ENCODE data around the gene POLR1H. TPM values are rescaled to one million over a fixed set of nuclear protein-coding genes. Genes with fewer than 3 reads are reported as not detected.
"Not testable (repeated sequence)": the region's sequence is repeated elsewhere in the genome, so short reads cannot be mapped to it uniquely, and the experiment has no call there.

Gene POLR1H
- total and polyA plus RNA-seq, 2 experiments from 2014 or later, result 28.1 to 93.6 TPM

GRCh38 chr6:30022189-30022588 lies 38.9 kb upstream of the POLR1H start (continued):
- TF ChIP-seq ZNF462 (CRISPR knock-in tag; IDR thresholded peaks at IDR 0.05) (no peak), JUNB (IDR thresholded peaks at IDR 0.05; ENCODE audit: unreplicated experiment) (no peak), ZNF331 (CRISPR knock-in tag; IDR thresholded peaks at IDR 0.05; ENCODE audit: low read depth) (no peak)

DNA sequence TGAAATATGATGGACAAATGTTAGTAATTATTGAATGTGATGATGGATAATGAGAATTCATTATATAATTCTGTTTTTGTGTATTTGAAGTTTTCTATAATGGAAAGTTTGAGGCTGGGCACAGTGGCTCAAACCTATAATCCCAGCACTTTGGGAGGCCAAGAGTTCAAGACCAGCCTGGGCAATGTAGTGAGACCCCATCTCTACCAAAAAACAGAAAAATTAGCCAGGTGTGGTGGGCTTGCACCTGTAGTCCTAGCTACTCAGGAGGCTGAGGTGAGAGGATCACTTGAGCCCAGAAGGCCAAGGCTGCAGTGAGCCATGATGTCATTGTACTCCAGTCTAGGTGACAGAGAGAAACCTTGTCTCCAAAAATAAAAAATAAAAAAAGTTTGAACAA lies 38.4 kb upstream of the POLR1H start:
- not testable (repeated sequence) for H3K27ac Mint-ChIP-seq; ATAC-seq; H3K4me3 ChIP-seq; DNase-seq (ENCODE audit: low spot score); H3K4me2 ChIP-seq; H3K4me1 Mint-ChIP-seq; H3K4me3 Mint-ChIP-seq; H3K9me3 Mint-ChIP-seq; H3K27ac ChIP-seq (ENCODE audit: low read depth); H3K36me3 ChIP-seq (ENCODE audit: insufficient read depth); H3K27me3 Mint-ChIP-seq (ENCODE audit: insufficient read depth, low read depth, poor library complexity); H3K4me1 ChIP-seq (ENCODE audit: insufficient read depth); H3F3A ChIP-seq (replicated peaks; ENCODE audit: low read depth); H2AFZ ChIP-seq; H3K36me3 Mint-ChIP-seq (ENCODE audit: low read depth); H4K20me1 ChIP-seq (replicated peaks; ENCODE audit: insufficient read depth); H3K79me2 ChIP-seq (replicated peaks; ENCODE audit: insufficient read depth); H3K9me2 ChIP-seq (ENCODE audit: insufficient read depth); H3K27me3 ChIP-seq (ENCODE audit: insufficient read depth)

GRCh38 chr6:30025186-30025585 lies 35.9 kb upstream of the POLR1H start:
- H3K9me3 Mint-ChIP-seq, result no peaks in the 10 kb centered on the region
- TF ChIP-seq, protein P1, sequence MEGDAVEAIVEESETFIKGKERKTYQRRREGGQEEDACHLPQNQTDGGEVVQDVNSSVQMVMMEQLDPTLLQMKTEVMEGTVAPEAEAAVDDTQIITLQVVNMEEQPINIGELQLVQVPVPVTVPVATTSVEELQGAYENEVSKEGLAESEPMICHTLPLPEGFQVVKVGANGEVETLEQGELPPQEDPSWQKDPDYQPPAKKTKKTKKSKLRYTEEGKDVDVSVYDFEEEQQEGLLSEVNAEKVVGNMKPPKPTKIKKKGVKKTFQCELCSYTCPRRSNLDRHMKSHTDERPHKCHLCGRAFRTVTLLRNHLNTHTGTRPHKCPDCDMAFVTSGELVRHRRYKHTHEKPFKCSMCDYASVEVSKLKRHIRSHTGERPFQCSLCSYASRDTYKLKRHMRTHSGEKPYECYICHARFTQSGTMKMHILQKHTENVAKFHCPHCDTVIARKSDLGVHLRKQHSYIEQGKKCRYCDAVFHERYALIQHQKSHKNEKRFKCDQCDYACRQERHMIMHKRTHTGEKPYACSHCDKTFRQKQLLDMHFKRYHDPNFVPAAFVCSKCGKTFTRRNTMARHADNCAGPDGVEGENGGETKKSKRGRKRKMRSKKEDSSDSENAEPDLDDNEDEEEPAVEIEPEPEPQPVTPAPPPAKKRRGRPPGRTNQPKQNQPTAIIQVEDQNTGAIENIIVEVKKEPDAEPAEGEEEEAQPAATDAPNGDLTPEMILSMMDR (conservative IDR thresholded peaks at IDR 0.05; ENCODE audit: low read depth in 2 of 2), result no peak
- TF ChIP-seq NANOG (IDR thresholded peaks at IDR 0.05; ENCODE audit: borderline replicate concordance) (no peak), STAT1 (IDR thresholded peaks at IDR 0.05; ENCODE audit: unreplicated experiment) (no peak)

More at GRCh38 chr6:30025186-30025585, 35.9 kb upstream of the POLR1H start:
- Histone ChIP-seq H3K9me2 (ENCODE audit: insufficient read depth) (no peaks in the 10 kb centered on the region), H3K27me3 (ENCODE audit: insufficient read depth) (no peaks in the 10 kb centered on the region), H3K4me1 (ENCODE audit: insufficient read depth) (no peaks in the 10 kb centered on the region), H3K27ac (ENCODE audit: low read depth) (no peak overlapping the region), H4K20me1 (replicated peaks; ENCODE audit: insufficient read depth) (no peaks in the 10 kb centered on the region), H3K4me2 (no peak overlapping the region), H2AFZ (no peak overlapping the region), H3K36me3 (ENCODE audit: insufficient read depth) (no peaks in the 10 kb centered on the region), H3K79me2 (replicated peaks; ENCODE audit: insufficient read depth) (no peaks in the 10 kb centered on the region), H3F3A (replicated peaks; ENCODE audit: low read depth) (no peaks in the 10 kb centered on the region), H3K4me3 (no peak overlapping the region)
- no peaks in the 10 kb centered on the region for H3K4me1 Mint-ChIP-seq
- no peak for DNase-seq (ENCODE audit: low spot score)
- no peak overlapping the region for H3K4me3 Mint-ChIP-seq
- no peak overlapping the region for H3K27ac Mint-ChIP-seq
- H3K36me3 Mint-ChIP-seq (ENCODE audit: low read depth), result no peaks in the 10 kb centered on the region
- H3K27me3 Mint-ChIP-seq (ENCODE audit: insufficient read depth, low read depth, poor library complexity), result no peaks in the 10 kb centered on the region
- no peak for ATAC-seq

Data from GM23338 (cell line).